OCI-LY1 (cell line): ENCODE measurements around the gene NKIRAS2.

Source experiments
- EZH2 ChIP-seq: fragments of 200-600 bp; sonication (generic), shearing (Covaris generic); IDR thresholded peaks from 2 replicates; pipeline ENCODE4 v1.8.0; 2017; ENCODE audit warnings: borderline replicate concordance, mixed run types, mild to moderate bottlenecking, antibody characterized with exemption, low read length, moderate library complexity, mixed read lengths
- TF ChIP-seq, protein P1 (sequence below): fragments of 200-600 bp; sonication (generic), shearing (Covaris generic); IDR thresholded peaks from 2 replicates; pipeline ENCODE4 v1.5.1; 2017; ENCODE audit warnings: mild to moderate bottlenecking, antibody characterized with exemption, low read length, moderate library complexity, mixed read lengths

DNA sequence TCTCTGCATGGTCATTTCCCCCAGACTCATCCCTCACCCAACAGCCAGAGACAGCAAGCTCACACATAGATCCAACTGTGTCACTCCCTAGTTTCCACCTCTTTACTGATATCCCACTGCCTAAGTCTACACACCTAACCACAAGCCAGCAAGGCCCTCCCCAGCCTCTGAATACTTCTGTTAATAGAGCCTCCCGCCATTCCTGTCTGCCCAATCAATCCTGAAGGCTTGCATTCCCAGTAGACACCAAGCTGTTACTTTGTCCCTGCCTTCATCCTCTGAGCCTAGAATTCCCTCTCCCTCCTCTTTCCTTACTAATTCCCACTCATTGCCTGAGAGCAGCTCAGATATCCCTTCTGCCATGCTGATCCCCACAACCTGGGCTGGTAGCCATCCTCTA is 25.8 kb downstream of the NKIRAS2 start:
- TF ChIP-seq, protein P1, sequence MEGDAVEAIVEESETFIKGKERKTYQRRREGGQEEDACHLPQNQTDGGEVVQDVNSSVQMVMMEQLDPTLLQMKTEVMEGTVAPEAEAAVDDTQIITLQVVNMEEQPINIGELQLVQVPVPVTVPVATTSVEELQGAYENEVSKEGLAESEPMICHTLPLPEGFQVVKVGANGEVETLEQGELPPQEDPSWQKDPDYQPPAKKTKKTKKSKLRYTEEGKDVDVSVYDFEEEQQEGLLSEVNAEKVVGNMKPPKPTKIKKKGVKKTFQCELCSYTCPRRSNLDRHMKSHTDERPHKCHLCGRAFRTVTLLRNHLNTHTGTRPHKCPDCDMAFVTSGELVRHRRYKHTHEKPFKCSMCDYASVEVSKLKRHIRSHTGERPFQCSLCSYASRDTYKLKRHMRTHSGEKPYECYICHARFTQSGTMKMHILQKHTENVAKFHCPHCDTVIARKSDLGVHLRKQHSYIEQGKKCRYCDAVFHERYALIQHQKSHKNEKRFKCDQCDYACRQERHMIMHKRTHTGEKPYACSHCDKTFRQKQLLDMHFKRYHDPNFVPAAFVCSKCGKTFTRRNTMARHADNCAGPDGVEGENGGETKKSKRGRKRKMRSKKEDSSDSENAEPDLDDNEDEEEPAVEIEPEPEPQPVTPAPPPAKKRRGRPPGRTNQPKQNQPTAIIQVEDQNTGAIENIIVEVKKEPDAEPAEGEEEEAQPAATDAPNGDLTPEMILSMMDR: no peak
- TF ChIP-seq EZH2: no peak
